ENCODE measurements around the gene KAT6B.

The KAT6B gene

GRCh38 chr10:75018686-75019307 lies 192.4 kb downstream of the KAT6B start:
- no peak for DNase-seq

GRCh38 chr10:75019370-75019769 lies 193.0 kb downstream of the KAT6B start:
- DNase-seq: peak in 1 of 2 donors; percentile 28

GRCh38 chr10:75020168-75020567 lies 193.8 kb downstream of the KAT6B start:
- no peak for DNase-seq

- no peak for DNase-seq
These were observed 195.2 kb downstream of the KAT6B start for GRCh38 chr10:75021379-75022249.

- DNase-seq: no peak
These were observed 196.7 kb downstream of the KAT6B start for GRCh38 chr10:75023074-75023473.

GRCh38 chr10:75024971-75025523 lies 198.6 kb downstream of the KAT6B start:
- DNase-seq: no peak

GRCh38 chr10:75028049-75028448 lies 201.6 kb downstream of the KAT6B start:
- DNase-seq: no peak

GRCh38 chr10:75028748-75029147 lies 202.3 kb downstream of the KAT6B start:
- no peak for DNase-seq

GRCh38 chr10:75029420-75029819 lies 203.0 kb downstream of the KAT6B start:
- DNase-seq: no peak

GRCh38 chr10:75029857-75030256 lies 203.5 kb downstream of the KAT6B start:
- no peak for DNase-seq

- no peak for DNase-seq
These were observed 204.0 kb downstream of the KAT6B start for GRCh38 chr10:75030371-75030770.

GRCh38 chr10:75032119-75032518 lies 205.7 kb downstream of the KAT6B start:
- DNase-seq: no peak

- DNase-seq: no peak
These were observed 206.4 kb downstream of the KAT6B start for GRCh38 chr10:75032813-75033212.

- DNase-seq: no peak
These were observed 207.2 kb downstream of the KAT6B start for GRCh38 chr10:75033399-75034130.

GRCh38 chr10:75034131-75034512 lies 207.7 kb downstream of the KAT6B start:
- DNase-seq: no peak

- no peak for DNase-seq
These were observed 208.4 kb downstream of the KAT6B start for GRCh38 chr10:75034714-75035258.

- no peak for DNase-seq
These were observed 209.7 kb downstream of the KAT6B start for GRCh38 chr10:75035975-75036708.

- DNase-seq: no peak
These were observed 211.1 kb downstream of the KAT6B start for GRCh38 chr10:75037171-75038153.

GRCh38 chr10:75038335-75038734 lies 211.9 kb downstream of the KAT6B start:
- no peak for DNase-seq

GRCh38 chr10:75040576-75040975 lies 214.2 kb downstream of the KAT6B start:
- DNase-seq: no peak
